HL-60/S4 treated with retinoic acid at 250 ng/mL for 4 days and 3 days (cell line): ENCODE results near the gene ADGRA3.

Source experiments
- in situ Hi-C: fragments of 300-500 bp; cut with MboI; formaldehyde crosslinking; loops from 2 replicates; pipeline ENCODE4 v1.7.0; 2022; ENCODE audit warnings: low sequenced_read_pairs

The ADGRA3 gene

DNA sequence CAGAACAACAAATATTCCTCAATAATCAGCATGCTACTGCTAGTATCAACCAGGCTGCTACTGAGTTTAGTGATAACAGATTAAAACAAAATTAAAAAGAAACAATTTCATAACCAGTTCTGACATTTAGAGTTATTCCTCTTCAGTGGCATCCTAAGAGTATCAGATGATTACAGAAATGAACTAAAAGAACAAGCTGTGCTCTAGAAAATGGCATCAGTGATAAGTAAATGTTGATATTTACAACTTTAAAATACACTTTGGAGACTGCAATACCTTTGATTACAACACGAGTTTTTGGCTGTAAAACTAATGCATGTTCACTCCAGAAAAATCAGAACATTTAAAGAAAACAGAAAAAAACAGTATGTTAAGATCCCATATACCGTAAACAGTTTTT is 72.9 kb downstream of the ADGRA3 start:
- in situ Hi-C loops: no loop called here

DNA sequence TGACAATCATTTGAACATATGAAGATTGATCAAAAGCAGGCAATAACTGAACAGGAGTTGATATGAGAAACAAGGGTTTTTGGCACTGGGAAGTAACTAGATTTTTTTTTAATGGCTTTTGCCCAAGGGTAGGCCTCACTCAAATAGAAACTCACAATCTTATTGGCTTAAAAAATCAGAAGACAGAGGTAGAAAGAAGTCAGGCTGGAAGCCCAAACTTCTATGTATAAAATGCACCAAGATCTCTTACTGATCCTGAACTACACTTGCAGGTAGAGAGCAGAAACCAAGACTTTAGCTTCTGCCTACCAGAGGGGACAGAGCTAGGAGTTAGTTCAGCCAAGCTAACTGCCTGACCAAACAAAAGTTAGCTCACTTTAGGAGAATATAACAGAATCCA is 74.9 kb downstream of the ADGRA3 start:
- in situ Hi-C loops: no loop called here

GRCh38 chr4:22439947-22440346 is 75.9 kb downstream of the ADGRA3 start:
- in situ Hi-C loops: no loop called here

DNA sequence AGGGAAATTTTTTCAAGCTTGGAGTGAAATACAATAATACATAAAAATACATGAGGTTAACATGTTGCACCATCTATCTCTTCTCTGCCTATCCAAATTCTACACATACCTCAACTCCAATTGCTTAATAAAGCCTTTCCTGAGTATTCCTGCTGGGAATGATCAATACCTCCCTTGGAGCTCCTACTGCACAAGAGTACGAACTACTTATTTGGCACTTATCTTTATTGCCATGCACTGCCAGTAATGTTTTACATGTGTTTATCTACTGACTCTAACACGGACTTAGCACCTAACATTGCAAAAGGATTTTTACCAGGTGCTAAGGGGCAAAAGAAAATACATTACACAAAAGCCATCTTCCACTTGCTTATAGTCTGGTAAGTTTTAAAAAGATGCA is 80.2 kb downstream of the ADGRA3 start:
- in situ Hi-C loops: no loop called here

DNA sequence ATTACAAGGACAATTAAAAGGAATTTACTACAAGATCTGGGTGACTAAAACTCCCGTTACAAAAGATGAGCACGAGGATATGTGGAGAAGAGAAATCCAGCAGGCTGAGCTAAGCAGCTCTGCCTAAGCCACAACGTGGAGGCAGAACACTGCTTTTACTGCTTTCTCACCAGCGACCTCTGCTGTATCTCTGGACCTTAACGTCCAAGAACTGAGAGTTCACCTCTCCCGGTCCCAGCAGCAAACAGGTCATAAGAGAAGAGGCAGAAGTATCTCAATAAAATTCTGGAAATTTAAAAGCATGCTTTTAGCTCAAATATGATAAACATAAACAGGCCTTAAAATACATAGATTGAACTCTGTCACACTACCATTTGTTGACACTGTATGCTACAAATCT is 81.0 kb downstream of the ADGRA3 start:
- in situ Hi-C loops: no loop called here

DNA sequence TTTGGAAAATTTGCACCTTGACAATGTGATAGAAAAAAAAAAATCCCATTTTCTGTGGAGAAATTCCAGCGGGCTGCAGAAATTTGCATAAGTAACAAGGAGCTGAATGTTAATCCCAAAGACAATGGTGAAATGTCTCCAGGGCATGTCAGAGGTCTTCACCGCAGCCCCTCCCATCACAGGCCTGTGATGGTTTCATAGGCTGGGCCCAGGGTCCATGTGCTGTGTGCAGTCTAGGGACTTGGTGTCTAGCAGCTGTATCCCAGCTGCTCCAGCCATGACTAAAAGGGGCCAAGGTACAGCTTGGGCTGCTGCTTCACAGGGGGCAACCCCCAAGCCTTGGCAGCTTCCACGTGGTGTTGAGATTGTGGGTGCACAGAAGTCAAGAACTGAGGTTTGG is 85.2 kb downstream of the ADGRA3 start:
- in situ Hi-C loops: no loop called here

GRCh38 chr4:22428441-22428840 is 87.4 kb downstream of the ADGRA3 start:
- in situ Hi-C loops: no loop called here

GRCh38 chr4:22427675-22428074 is 88.2 kb downstream of the ADGRA3 start:
- in situ Hi-C loops: no loop called here

DNA sequence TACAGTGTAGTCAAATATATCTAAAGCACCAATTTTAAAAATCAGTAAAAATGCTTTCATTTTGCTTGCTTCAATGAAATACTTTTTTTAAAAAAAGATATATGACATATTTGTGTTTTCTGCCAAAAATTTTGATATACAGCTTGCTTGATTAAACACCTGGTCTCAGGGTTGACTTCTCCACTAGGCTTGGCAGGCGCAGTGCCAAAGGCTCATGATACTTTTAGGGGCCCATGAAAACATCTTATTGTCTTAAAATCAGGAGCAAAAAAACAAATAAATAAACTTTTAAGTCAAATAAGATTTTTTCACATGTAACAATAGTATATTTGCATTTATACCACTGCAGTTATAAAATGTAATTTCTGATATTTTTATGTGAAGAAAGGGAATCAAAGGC is 95.6 kb downstream of the ADGRA3 start:
- in situ Hi-C loops: no loop called here

DNA sequence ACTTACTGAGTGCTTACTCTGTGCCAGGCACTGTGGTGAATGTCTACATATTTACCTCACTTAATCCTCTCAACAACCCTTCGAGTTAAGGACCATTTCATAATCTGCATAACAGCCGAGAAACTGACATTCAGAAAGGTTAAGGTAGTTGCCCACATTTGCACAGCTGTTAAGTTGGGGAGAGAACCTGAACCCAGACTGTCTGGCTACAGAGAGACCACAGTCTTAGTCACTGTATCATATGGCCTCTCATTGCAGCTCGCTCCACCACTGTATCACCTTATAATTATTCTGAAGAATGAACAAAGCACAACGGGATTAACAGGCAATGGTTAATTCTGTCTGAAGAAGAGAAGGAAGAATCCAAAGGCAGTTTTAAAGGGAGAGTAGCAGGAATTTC is 98.5 kb downstream of the ADGRA3 start:
- in situ Hi-C loops: no loop called here

GRCh38 chr4:22416403-22416802 is 99.5 kb downstream of the ADGRA3 start:
- in situ Hi-C loops: no loop called here

DNA sequence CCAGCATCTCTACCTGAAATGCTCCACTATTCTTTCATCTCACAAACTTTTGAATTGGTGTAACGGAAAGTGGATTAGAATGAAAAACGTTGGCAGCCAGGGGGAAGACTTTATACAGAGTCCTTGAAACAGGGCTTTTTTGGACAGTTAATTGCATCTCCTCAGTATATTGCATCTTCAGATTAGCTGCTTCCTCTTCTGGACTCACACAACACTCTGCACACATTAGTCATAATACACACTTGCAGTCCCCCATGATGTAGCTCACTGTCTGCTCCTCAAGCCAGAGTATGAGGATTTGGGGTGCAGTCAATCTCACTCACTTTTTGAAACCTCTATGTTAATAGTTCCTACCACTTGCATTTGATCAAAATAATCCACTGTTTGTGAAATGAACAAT is 101.0 kb downstream of the ADGRA3 start:
- in situ Hi-C loops: no loop called here

DNA sequence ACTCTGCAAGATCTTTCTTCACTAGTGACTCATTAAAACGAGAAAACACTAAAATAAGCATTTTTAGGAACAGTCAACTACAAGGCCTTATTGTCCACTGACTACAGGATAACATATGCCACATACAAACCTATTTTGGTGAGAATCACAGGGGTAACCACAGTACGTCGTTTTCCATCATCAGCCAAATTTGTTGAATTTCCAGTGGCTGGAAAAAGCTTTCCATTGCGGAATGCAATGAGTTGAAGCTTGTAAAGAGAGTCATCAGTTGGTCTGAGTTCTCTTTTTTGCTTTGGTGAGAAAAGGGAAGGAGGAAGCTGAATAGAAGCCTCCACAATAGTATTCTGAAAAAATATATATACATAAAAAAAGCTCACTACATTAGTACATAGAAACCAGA is 102.4 kb downstream of the ADGRA3 start:
- in situ Hi-C loops: no loop called here

DNA sequence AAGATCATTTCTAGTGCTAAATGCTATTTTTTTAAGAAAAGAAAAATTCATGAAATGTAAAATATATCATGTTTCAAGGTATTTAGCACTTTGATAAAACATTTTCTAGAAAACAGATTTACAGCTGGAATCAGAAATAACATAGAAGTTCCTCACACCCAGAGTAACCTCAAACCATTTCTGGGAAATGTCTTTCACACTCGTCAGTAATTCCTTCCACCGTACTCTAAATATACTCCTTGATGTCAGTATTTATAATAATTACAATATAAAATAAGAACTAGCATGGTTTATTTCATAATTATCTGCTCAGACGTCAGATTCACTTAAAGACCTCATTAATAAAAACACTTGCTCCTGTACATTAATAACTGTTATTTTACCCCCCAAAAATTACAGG is 103.9 kb downstream of the ADGRA3 start:
- in situ Hi-C loops: no loop called here

GRCh38 chr4:22410645-22411247 is 105.1 kb downstream of the ADGRA3 start:
- in situ Hi-C loops: no loop called here

DNA sequence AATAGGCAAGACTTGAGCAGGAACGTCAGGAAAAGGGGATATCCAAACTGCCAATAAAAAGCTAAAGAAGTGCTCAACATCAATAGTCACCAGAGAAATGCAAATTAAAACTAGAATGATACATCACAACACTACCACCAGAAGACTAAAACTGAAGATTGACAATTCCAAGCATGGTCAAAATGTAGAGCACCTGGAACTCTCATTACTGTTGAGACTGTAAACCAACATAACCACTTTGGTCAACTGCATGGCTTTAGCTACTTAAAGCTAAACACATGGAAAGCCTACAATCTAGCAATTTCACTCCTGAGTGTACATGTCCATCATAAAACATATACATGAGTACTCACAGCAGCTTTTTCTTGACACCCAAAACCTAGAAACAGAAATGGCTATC is 107.4 kb downstream of the ADGRA3 start:
- in situ Hi-C loops: loop anchor here (10.0 kb wide), 1 partner anchor 286 kb away; the partner anchor contains the start of gene GBA3

- in situ Hi-C loops: loop anchor here (10.0 kb wide), 1 partner anchor 287 kb away; the partner anchor contains the start of gene GBA3
Measured at GRCh38 chr4:22407361-22407760, 108.5 kb downstream of the ADGRA3 start.

DNA sequence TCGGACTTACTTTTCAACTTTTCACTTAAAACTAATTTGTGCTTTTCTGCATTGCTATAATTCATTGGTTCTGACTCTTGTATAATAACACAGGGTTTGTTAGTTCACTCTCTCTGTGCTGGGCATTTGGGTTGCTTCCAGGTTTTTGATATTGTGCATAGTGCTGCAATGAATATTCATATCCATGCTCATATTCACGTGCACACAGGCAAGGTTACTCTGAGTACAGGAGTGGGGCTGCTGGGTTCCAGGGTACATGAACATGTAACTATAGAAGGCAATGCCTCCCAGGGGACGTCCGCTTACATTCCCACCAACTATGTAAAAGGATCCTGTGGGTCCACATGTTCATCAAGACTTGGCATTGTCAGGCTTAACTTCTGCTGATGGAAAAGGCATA is 117.2 kb downstream of the ADGRA3 start:
- in situ Hi-C loops: loop anchor here (25.0 kb wide), 1 partner anchor 611 kb away; no protein-coding TSS in a partner anchor

DNA sequence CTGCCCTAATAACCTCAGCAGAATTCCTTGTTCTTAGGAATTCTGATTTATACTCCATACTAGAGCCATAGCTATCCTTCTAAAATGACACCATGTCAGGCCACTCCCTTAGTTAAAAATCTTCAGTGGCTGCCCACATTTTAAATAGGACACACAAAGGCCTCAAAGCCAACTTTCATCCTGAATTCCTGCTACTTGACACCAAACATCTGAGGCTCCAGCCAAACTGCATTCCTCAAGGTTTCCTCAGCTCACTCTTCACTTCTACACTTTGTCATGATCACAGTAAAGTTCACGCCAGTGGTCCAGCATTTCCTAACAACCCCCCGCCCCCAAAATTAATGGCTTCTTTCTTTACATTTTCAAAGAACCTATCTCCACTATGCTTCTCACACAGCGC is 124.3 kb downstream of the ADGRA3 start:
- in situ Hi-C loops: loop anchor here (25.0 kb wide), 1 partner anchor 604 kb away; no protein-coding TSS in a partner anchor

- in situ Hi-C loops: loop anchor here (25.0 kb wide), 1 partner anchor 602 kb away; no protein-coding TSS in a partner anchor
Measured at GRCh38 chr4:22389240-22389870, 126.5 kb downstream of the ADGRA3 start.

GRCh38 chr4:22385611-22386011 is 130.3 kb downstream of the ADGRA3 start:
- in situ Hi-C loops: loop anchor here (25.0 kb wide), 1 partner anchor 598 kb away; no protein-coding TSS in a partner anchor

DNA sequence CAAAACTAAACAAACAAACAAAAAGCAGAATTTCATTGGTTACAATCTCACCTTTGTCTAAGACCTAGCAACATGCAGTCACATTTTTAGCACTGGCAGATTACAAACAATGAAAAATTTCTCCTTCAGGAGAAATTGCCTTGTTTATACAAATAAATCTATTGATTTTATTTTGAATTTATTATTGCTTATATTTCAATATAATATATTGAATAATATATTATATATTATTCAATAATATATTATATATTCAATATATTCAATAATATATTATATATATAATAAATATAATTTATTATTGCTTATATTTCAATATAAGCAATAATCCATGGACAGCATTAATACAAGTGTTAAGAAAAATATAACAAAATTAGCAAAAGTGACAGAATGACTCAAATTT is 131.7 kb downstream of the ADGRA3 start:
- in situ Hi-C loops: loop anchor here (25.0 kb wide), 1 partner anchor 597 kb away; no protein-coding TSS in a partner anchor
